H1 (cell line): ENCODE data around the gene DUSP10. TPM values are rescaled to one million over a fixed set of nuclear protein-coding genes. Genes with fewer than 3 reads are reported as not detected.

Source experiments
- GABPA ChIP-seq: IDR thresholded peaks from 2 replicates; pipeline ENCODE4 v1.6.1; 2011; ENCODE audit warnings: mild to moderate bottlenecking, low read length, moderate library complexity, borderline replicate concordance; ENCODE audit not compliant: insufficient read depth
- polyA plus RNA-seq, 7 experiments: library from polyadenylated mRNA; depleted of rRNA in 3 of 7; stranded (reverse) in 5 of 7; unstranded in 2 of 7; fragments of >200 nt in 5 of 7; fragments of 200-250 nt in 2 of 7; gene quantifications; 1 replicate in 5 of 7; 2 replicates in 1 of 7; 4 replicates in 1 of 7; pipeline versions ENCODE4 v1.2.1 to v1.2.3, GENCODE V29; 2011 to 2013; ENCODE audit warnings: missing spikeins in 2 of 7, mixed read lengths in 2 of 7
- total RNA-seq: library from RNA; stranded (reverse); fragmentation: NEBNext Ultra II Directional; extraction: Animal tissue kit (Norgen Biotek cat#: 25700); gene quantifications from 2 replicates; pipeline ENCODE4 v1.2.1, GENCODE V29; 2021
- TF ChIP-seq, protein P1 (sequence below): fragments of 300-600 bp; sonication (generic); IDR thresholded peaks from 2 replicates; pipeline ENCODE4 v1.7.1; 2012; ENCODE audit warnings: low read length, moderate library complexity, mild to moderate bottlenecking, inconsistent platforms; ENCODE audit not compliant: insufficient replicate concordance
- TF ChIP-seq, protein P2 (sequence below): IDR thresholded peaks from 2 replicates; pipeline ENCODE4 v1.6.1; 2011; ENCODE audit warnings: low read depth, mild to moderate bottlenecking, low read length; ENCODE audit not compliant: insufficient read depth

DUSP10 gene
- total and polyA plus RNA-seq, 2 of the 8 experiments (the other 6 are each of a cell fraction or from before 2014, with no cell fraction given) = 1.2 TPM

DNA sequence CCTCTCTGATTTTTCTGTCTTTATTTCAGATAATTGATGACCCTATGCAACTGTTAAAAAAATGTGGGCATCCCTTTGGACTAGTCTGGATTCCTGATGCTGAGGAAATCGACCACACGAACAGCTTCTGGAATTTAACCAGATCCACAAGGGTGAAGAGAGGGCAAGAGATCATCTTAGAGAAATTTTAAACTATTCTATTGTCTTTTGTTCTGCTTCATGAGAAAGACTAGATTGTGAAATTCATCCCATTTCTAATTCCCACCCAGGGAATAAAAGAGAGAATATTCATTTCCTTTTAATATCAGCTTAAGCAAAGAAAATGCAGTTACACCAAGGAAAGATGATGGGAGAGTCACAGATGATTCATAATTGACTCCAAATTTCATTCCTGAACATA lies 71.8 kb downstream of the DUSP10 start (continued):
- TF ChIP-seq, protein P1, sequence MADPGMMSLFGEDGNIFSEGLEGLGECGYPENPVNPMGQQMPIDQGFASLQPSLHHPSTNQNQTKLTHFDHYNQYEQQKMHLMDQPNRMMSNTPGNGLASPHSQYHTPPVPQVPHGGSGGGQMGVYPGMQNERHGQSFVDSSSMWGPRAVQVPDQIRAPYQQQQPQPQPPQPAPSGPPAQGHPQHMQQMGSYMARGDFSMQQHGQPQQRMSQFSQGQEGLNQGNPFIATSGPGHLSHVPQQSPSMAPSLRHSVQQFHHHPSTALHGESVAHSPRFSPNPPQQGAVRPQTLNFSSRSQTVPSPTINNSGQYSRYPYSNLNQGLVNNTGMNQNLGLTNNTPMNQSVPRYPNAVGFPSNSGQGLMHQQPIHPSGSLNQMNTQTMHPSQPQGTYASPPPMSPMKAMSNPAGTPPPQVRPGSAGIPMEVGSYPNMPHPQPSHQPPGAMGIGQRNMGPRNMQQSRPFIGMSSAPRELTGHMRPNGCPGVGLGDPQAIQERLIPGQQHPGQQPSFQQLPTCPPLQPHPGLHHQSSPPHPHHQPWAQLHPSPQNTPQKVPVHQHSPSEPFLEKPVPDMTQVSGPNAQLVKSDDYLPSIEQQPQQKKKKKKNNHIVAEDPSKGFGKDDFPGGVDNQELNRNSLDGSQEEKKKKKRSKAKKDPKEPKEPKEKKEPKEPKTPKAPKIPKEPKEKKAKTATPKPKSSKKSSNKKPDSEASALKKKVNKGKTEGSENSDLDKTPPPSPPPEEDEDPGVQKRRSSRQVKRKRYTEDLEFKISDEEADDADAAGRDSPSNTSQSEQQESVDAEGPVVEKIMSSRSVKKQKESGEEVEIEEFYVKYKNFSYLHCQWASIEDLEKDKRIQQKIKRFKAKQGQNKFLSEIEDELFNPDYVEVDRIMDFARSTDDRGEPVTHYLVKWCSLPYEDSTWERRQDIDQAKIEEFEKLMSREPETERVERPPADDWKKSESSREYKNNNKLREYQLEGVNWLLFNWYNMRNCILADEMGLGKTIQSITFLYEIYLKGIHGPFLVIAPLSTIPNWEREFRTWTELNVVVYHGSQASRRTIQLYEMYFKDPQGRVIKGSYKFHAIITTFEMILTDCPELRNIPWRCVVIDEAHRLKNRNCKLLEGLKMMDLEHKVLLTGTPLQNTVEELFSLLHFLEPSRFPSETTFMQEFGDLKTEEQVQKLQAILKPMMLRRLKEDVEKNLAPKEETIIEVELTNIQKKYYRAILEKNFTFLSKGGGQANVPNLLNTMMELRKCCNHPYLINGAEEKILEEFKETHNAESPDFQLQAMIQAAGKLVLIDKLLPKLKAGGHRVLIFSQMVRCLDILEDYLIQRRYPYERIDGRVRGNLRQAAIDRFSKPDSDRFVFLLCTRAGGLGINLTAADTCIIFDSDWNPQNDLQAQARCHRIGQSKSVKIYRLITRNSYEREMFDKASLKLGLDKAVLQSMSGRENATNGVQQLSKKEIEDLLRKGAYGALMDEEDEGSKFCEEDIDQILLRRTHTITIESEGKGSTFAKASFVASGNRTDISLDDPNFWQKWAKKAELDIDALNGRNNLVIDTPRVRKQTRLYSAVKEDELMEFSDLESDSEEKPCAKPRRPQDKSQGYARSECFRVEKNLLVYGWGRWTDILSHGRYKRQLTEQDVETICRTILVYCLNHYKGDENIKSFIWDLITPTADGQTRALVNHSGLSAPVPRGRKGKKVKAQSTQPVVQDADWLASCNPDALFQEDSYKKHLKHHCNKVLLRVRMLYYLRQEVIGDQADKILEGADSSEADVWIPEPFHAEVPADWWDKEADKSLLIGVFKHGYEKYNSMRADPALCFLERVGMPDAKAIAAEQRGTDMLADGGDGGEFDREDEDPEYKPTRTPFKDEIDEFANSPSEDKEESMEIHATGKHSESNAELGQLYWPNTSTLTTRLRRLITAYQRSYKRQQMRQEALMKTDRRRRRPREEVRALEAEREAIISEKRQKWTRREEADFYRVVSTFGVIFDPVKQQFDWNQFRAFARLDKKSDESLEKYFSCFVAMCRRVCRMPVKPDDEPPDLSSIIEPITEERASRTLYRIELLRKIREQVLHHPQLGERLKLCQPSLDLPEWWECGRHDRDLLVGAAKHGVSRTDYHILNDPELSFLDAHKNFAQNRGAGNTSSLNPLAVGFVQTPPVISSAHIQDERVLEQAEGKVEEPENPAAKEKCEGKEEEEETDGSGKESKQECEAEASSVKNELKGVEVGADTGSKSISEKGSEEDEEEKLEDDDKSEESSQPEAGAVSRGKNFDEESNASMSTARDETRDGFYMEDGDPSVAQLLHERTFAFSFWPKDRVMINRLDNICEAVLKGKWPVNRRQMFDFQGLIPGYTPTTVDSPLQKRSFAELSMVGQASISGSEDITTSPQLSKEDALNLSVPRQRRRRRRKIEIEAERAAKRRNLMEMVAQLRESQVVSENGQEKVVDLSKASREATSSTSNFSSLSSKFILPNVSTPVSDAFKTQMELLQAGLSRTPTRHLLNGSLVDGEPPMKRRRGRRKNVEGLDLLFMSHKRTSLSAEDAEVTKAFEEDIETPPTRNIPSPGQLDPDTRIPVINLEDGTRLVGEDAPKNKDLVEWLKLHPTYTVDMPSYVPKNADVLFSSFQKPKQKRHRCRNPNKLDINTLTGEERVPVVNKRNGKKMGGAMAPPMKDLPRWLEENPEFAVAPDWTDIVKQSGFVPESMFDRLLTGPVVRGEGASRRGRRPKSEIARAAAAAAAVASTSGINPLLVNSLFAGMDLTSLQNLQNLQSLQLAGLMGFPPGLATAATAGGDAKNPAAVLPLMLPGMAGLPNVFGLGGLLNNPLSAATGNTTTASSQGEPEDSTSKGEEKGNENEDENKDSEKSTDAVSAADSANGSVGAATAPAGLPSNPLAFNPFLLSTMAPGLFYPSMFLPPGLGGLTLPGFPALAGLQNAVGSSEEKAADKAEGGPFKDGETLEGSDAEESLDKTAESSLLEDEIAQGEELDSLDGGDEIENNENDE = no peak
- TF ChIP-seq, protein P2, sequence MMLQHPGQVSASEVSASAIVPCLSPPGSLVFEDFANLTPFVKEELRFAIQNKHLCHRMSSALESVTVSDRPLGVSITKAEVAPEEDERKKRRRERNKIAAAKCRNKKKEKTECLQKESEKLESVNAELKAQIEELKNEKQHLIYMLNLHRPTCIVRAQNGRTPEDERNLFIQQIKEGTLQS = no peak
- no peak for TF ChIP-seq GABPA
